ENCODE measurements around the gene SLC16A2. TPM values are rescaled to one million over a fixed set of nuclear protein-coding genes. Genes with fewer than 3 reads are reported as not detected.
A peak's percentile ranks its signal among the peaks of the same experiment; 100 is the strongest.

The SLC16A2 gene
- polyA plus RNA-seq, 3 donors = not detected

DNA sequence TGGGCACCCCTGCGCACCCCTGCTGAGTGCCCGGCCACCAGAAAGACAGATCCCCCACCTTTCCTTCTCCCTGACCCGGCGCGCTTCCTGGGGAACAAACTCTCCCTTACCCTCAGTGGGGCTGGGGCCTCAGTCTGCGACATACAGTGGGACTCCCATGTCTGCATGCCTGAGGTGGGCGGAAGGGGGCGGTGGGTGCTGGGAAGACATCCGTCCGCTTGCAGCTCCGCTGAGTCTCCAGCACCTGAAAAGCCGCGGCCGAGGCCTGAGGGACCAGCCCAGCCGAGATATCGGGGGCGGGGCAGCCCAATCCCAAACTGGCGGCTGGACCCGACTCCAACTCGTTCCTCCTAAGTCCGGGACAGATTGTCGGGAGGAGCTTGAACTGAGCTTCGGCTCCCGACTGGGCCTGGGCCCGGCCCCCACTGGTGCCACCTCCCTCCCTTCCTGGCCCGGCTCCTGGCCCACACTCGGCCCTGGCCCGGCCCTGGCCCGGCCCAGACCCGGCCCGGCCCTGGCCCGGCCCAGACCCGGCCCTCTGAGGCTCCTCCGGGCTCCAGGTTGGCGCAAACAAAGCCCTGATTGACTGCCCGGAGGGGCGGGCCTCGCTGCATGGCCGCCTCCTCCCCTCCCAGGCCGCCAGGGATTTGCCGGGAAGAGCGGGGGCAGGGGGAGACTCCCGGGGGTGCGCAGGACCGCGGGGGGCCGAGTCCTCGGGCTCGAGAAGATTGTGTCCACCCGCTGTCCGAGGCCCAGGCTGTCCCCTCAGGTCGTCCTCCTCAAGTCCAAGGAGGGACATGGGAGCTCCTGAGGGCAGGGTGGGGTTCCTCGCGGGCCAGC lies 877 bp upstream of the SLC16A2 start:
- peak overlapping the region; percentile 74 to 91 for H3K4me3 Mint-ChIP-seq
- H3K9me3 ChIP-seq (replicated peaks in 1 of 2; ENCODE audit: control insufficient read depth in 1 of 2, insufficient read depth in 1 of 2, low read length in 2 of 2) = peaks cover 0 to 12% of the 10 kb centered on the region in 2 donors
- H3K27ac ChIP-seq (ENCODE audit: low read depth in 1 of 2, low read length in 2 of 2) = no peak overlapping the region
- peaks cover 26% of the 10 kb centered on the region for H3K4me1 Mint-ChIP-seq
- no peaks in the 10 kb centered on the region for H4K20me1 ChIP-seq (ENCODE audit: insufficient read depth, low read length)
- H3K36me3 ChIP-seq (replicated peaks in 1 of 2; ENCODE audit: control insufficient read depth in 1 of 2, insufficient read depth in 2 of 2, low read length in 2 of 2) = no peaks in the 10 kb centered on the region
- intact Hi-C loops (cut with micrococcal nuclease) = no loop called here
- H3K4me2 ChIP-seq (replicated peaks; ENCODE audit: extremely low read depth, low read length, poor library complexity, severe bottlenecking) = peak overlapping the region; percentile 61
- H3K4me3 ChIP-seq (replicated peaks in 1 of 3; ENCODE audit: low read depth in 2 of 3, low read length in 3 of 3) = peak overlapping the region in 2 of 3 experiments; percentile 20 to 56
- DNase-seq = no peak
- H3K79me2 ChIP-seq (ENCODE audit: insufficient read depth, low read length) = no peaks in the 10 kb centered on the region
- H3K9me3 Mint-ChIP-seq = peaks cover 0 to 36% (median 19%) of the 10 kb centered on the region in 7 donors
- H3K4me1 ChIP-seq (ENCODE audit: control insufficient read depth in 1 of 2, insufficient read depth in 2 of 2, low read length in 2 of 2) = peaks cover 24 to 31% of the 10 kb centered on the region in 2 donors
- H3K27me3 ChIP-seq (ENCODE audit: control insufficient read depth in 2 of 2, insufficient read depth in 2 of 2, low read length in 2 of 2) = peaks cover 5 to 52% of the 10 kb centered on the region in 2 donors
- WGBS (ENCODE audit: insufficient coverage) = 0% methylated on average over 24 of the region's 54 CpGs
- TF ChIP-seq, protein P1, sequence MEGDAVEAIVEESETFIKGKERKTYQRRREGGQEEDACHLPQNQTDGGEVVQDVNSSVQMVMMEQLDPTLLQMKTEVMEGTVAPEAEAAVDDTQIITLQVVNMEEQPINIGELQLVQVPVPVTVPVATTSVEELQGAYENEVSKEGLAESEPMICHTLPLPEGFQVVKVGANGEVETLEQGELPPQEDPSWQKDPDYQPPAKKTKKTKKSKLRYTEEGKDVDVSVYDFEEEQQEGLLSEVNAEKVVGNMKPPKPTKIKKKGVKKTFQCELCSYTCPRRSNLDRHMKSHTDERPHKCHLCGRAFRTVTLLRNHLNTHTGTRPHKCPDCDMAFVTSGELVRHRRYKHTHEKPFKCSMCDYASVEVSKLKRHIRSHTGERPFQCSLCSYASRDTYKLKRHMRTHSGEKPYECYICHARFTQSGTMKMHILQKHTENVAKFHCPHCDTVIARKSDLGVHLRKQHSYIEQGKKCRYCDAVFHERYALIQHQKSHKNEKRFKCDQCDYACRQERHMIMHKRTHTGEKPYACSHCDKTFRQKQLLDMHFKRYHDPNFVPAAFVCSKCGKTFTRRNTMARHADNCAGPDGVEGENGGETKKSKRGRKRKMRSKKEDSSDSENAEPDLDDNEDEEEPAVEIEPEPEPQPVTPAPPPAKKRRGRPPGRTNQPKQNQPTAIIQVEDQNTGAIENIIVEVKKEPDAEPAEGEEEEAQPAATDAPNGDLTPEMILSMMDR (IDR thresholded peaks at IDR 0.05) = no peak
- peak overlapping the region; percentile 65 for H2AFZ ChIP-seq (ENCODE audit: insufficient read depth, low read depth, low read length, poor library complexity, severe bottlenecking)
- no peak overlapping the region for H3K9ac ChIP-seq (ENCODE audit: insufficient read depth, low read length, poor library complexity, severe bottlenecking)
- H3K27me3 Mint-ChIP-seq (ENCODE audit: low read depth in 3 of 3) = peaks cover 40 to 61% (median 47%) of the 10 kb centered on the region in 3 donors
- H3K36me3 Mint-ChIP-seq = peaks cover 3 to 4% of the 10 kb centered on the region in 2 donors
- H3K27ac Mint-ChIP-seq = peak overlapping the region in 1 of 7 donors; percentile 6

DNA sequence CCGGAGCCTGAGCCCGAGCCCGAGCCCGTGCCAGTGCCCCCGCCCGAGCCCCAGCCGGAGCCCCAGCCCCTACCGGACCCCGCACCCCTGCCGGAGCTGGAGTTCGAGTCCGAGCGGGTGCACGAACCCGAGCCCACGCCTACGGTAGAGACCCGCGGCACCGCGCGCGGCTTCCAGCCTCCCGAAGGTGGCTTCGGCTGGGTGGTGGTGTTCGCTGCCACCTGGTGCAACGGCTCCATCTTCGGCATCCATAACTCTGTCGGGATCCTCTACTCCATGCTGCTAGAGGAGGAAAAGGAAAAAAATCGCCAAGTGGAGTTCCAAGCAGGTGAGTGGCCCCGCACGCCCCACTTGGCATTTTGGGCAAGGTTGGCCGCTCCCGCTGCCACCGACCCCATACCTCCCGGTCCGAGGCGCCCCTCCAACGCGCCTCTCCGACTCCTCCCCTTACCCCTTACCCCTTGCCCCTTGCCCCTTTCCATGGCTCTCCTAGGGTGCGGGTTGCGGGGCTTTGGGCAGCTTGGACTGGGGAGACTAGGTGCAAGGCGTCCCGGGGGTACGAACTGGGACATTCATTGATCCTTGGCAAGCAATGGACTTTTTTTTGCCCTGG lies 553 bp downstream of the SLC16A2 start:
- peak overlapping the region in 1 of 3 experiments; percentile 56 for H3K4me3 ChIP-seq (replicated peaks in 1 of 3; ENCODE audit: low read depth in 2 of 3, low read length in 3 of 3)
- WGBS (ENCODE audit: insufficient coverage) = 0% methylated on average over 22 of the region's 46 CpGs
- no peak for DNase-seq
- no peaks in the 10 kb centered on the region for H3K79me2 ChIP-seq (ENCODE audit: insufficient read depth, low read length)
- H2AFZ ChIP-seq (ENCODE audit: insufficient read depth, low read depth, low read length, poor library complexity, severe bottlenecking) = peak overlapping the region; percentile 65
- intact Hi-C loops (cut with micrococcal nuclease) = no loop called here
- no peaks in the 10 kb centered on the region for H4K20me1 ChIP-seq (ENCODE audit: insufficient read depth, low read length)
- H3K27ac ChIP-seq (ENCODE audit: low read depth in 1 of 2, low read length in 2 of 2) = no peak overlapping the region
- H3K9me3 Mint-ChIP-seq = peaks cover 0 to 36% (median 19%) of the 10 kb centered on the region in 7 donors
- H3K9ac ChIP-seq (ENCODE audit: insufficient read depth, low read length, poor library complexity, severe bottlenecking) = no peak overlapping the region
- H3K27me3 Mint-ChIP-seq (ENCODE audit: low read depth in 3 of 3) = peaks cover 40 to 61% (median 51%) of the 10 kb centered on the region in 3 donors
- TF ChIP-seq, protein P1 (IDR thresholded peaks at IDR 0.05) = no peak
- peak overlapping the region; percentile 72 to 89 for H3K4me3 Mint-ChIP-seq
- peak overlapping the region; percentile 61 for H3K4me2 ChIP-seq (replicated peaks; ENCODE audit: extremely low read depth, low read length, poor library complexity, severe bottlenecking)
- H3K27me3 ChIP-seq (ENCODE audit: control insufficient read depth in 2 of 2, insufficient read depth in 2 of 2, low read length in 2 of 2) = peaks cover 5 to 52% of the 10 kb centered on the region in 2 donors
- peaks cover 24 to 31% of the 10 kb centered on the region in 2 donors for H3K4me1 ChIP-seq (ENCODE audit: control insufficient read depth in 1 of 2, insufficient read depth in 2 of 2, low read length in 2 of 2)
- no peak overlapping the region for H3K27ac Mint-ChIP-seq
- no peaks in the 10 kb centered on the region for H3K36me3 ChIP-seq (replicated peaks in 1 of 2; ENCODE audit: control insufficient read depth in 1 of 2, insufficient read depth in 2 of 2, low read length in 2 of 2)
- H3K36me3 Mint-ChIP-seq = peaks cover 3 to 4% of the 10 kb centered on the region in 2 donors
- H3K4me1 Mint-ChIP-seq = peaks cover 26% of the 10 kb centered on the region
- H3K9me3 ChIP-seq (replicated peaks in 1 of 2; ENCODE audit: control insufficient read depth in 1 of 2, insufficient read depth in 1 of 2, low read length in 2 of 2) = peaks cover 0 to 12% of the 10 kb centered on the region in 2 donors

Measured in CD14-positive monocyte (primary cell).